HCT116 (cell line): ENCODE measurements around the gene RPL36AL. TPM values are rescaled to one million over a fixed set of nuclear protein-coding genes. Genes with fewer than 3 reads are reported as not detected.

Experiments used
- ATAC-seq: fragments of 200-7000 bp; cut with Tn5 transposase; 2 replicates; pipeline ENCODE4 v1.9.1; 2020; ENCODE audit warnings: mild to moderate bottlenecking, moderate library complexity
- BruUV-seq: library from RNA; stranded (reverse); fragments of 400-500 nt; replicated peaks from 2 replicates; lab custom pipeline; 2021; lab: Mats Ljungman, UMichigan
- CTCF ChIA-PET: fragments of 300-600 bp; sonication (Branson Sonifier 250); formaldehyde crosslinking; loops from one replicate; lab custom pipeline; 2021; ENCODE audit warnings: antibody characterized with exemption; lab: Charles Lee
- POLR2A ChIA-PET: fragments of 300-600, 350-600 bp; sonication (Branson Sonifier 250); formaldehyde crosslinking; loops from one replicate; lab custom pipeline; 2021; ENCODE audit warnings: antibody characterized with exemption; lab: Charles Lee
- RAD21 ChIA-PET, 2 experiments: fragments of 300-600 bp; sonication (Branson Sonifier 250); formaldehyde crosslinking; loops; one replicate each; lab custom pipeline; 2023; ENCODE audit warnings: low total read pairs in 2 of 2; ENCODE audit not compliant: uncharacterized antibody in 2 of 2, unreplicated experiment in 2 of 2, low non-redundant PET in 1 of 2; lab: Charles Lee
- DNase-seq: peaks from one replicate; pipeline ENCODE4 v3.0.0-alpha.2; 2010; ENCODE audit warnings: low read depth, low spot score
- H2AFZ ChIP-seq: fragments of 200-600 bp; shearing (Covaris generic), sonication (generic); 2 replicates; pipeline ENCODE4 v1.6.1; 2017; ENCODE audit warnings: low read depth, mixed run types, mixed read lengths, antibody characterized with exemption, low read length; ENCODE audit not compliant: poor library complexity, severe bottlenecking
- H3K27ac ChIP-seq: 2 replicates; pipeline ENCODE4 v1.5.1; 2012; ENCODE audit warnings: low read depth, low read length
- H3K27me3 ChIP-seq: fragments of 200-600 bp; sonication (generic); 2 replicates; pipeline ENCODE4 v1.6.1; 2016; ENCODE audit warnings: mixed run types, low read length, mixed read lengths; ENCODE audit not compliant: insufficient read depth
- H3K36me3 ChIP-seq, 2 experiments: fragments of 200-500 bp in 1 of 2; fragments of 200-600 bp in 1 of 2; sonication (Bioruptor generic) in 1 of 2; sonication (generic) in 1 of 2; 2 replicates each; pipeline versions ENCODE4 v1.5.1 to v1.6.1; 2014 to 2016; ENCODE audit warnings: low read length in 2 of 2, inconsistent platforms in 1 of 2, mixed read lengths in 1 of 2, mixed run types in 1 of 2; ENCODE audit not compliant: insufficient read depth in 2 of 2, control insufficient read depth in 1 of 2
- H3K4me1 ChIP-seq, 2 experiments: fragments of 200-600 bp in 1 of 2; sonication (generic) in 1 of 2; 2 replicates each; pipeline versions ENCODE4 v1.5.1 to v1.6.1; 2012 to 2017; ENCODE audit warnings: low read length in 2 of 2, inconsistent platforms in 1 of 2, mild to moderate bottlenecking in 1 of 2, mixed read lengths in 1 of 2, mixed run types in 1 of 2, moderate library complexity in 1 of 2; ENCODE audit not compliant: insufficient read depth in 2 of 2, control insufficient read depth in 1 of 2
- H3K4me2 ChIP-seq: fragments of 200-600 bp; sonication (generic); 2 replicates; pipeline ENCODE4 v1.6.1; 2017; ENCODE audit warnings: mixed run types, low read length, mixed read lengths
- H3K4me3 ChIP-seq, 2 experiments: fragments of 200-600 bp in 1 of 2; sonication (generic) in 1 of 2; replicated peaks in 1 of 2; 2 replicates each; pipeline ENCODE4 v1.5.1; 2011 to 2016; ENCODE audit warnings: low read length in 2 of 2, control low read depth in 1 of 2, low read depth in 1 of 2, mild to moderate bottlenecking in 1 of 2, mixed read lengths in 1 of 2, mixed run types in 1 of 2
- H3K79me2 ChIP-seq: fragments of 200-600 bp; sonication (generic); 2 replicates; pipeline ENCODE4 v1.6.1; 2017; ENCODE audit warnings: mild to moderate bottlenecking, mixed run types, low read length, moderate library complexity, mixed read lengths; ENCODE audit not compliant: insufficient read depth
- H3K9ac ChIP-seq: fragments of 200-600 bp; sonication (generic); 2 replicates; pipeline ENCODE4 v1.6.1; 2016; ENCODE audit warnings: low read length, mixed read lengths
- H3K9me2 ChIP-seq: fragments of 200-600 bp; sonication (generic), shearing (Covaris generic); 2 replicates; pipeline ENCODE4 v1.6.1; 2017; ENCODE audit warnings: mixed run types, mild to moderate bottlenecking, moderate library complexity; ENCODE audit not compliant: insufficient read depth
- H3K9me3 ChIP-seq, 2 experiments: fragments of 200-500 bp in 1 of 2; fragments of 200-600 bp in 1 of 2; sonication (Bioruptor generic) in 1 of 2; sonication (generic) in 1 of 2; 2 replicates each; pipeline ENCODE4 v1.6.1; 2014 to 2017; ENCODE audit warnings: low read length in 2 of 2, mixed read lengths in 2 of 2, inconsistent platforms in 1 of 2, low read depth in 1 of 2, mild to moderate bottlenecking in 1 of 2, mixed run types in 1 of 2, moderate library complexity in 1 of 2; ENCODE audit not compliant: control insufficient read depth in 1 of 2, insufficient read depth in 1 of 2
- H4K20me1 ChIP-seq: fragments of 200-600 bp; sonication (generic), shearing (Covaris generic); 2 replicates; pipeline ENCODE4 v1.6.1; 2017; ENCODE audit warnings: mixed run types, mild to moderate bottlenecking, moderate library complexity; ENCODE audit not compliant: insufficient read depth
- ATF3 ChIP-seq: IDR thresholded peaks from 2 replicates; pipeline ENCODE4 v1.6.1; 2012
- CBX3 ChIP-seq: IDR thresholded peaks from 2 replicates; pipeline ENCODE4 v1.6.1; 2012; ENCODE audit warnings: low read depth
- CEBPB ChIP-seq: IDR thresholded peaks from 2 replicates; pipeline ENCODE4 v1.6.1; 2012; ENCODE audit warnings: low read depth
- CTCF ChIP-seq, 3 experiments: fragments of 200-600 bp in 1 of 3; sonication (generic) in 1 of 3; IDR thresholded peaks in 2 of 3; conservative IDR thresholded peaks in 1 of 3; 2 replicates each; pipeline ENCODE4 v1.5.1; 2012 to 2017; ENCODE audit warnings: low read depth in 2 of 3, low read length in 2 of 3, antibody characterized with exemption in 1 of 3, borderline replicate concordance in 1 of 3, control low read depth in 1 of 3, mild to moderate bottlenecking in 1 of 3, mixed read lengths in 1 of 3, mixed run types in 1 of 3, moderate library complexity in 1 of 3; ENCODE audit not compliant: insufficient read depth in 1 of 3
- ELF1 ChIP-seq: IDR thresholded peaks from 2 replicates; pipeline ENCODE4 v1.6.1; 2012; ENCODE audit warnings: low read depth, borderline replicate concordance
- EZH2 ChIP-seq: fragments of 200-600 bp; sonication (generic); IDR thresholded peaks from 2 replicates; pipeline ENCODE4 v1.6.1; 2017; ENCODE audit warnings: antibody characterized with exemption, mixed run types
- EZH2phosphoT487 ChIP-seq: fragments of 200-600 bp; IDR thresholded peaks from 2 replicates; pipeline ENCODE4 v1.6.1; 2018; ENCODE audit warnings: antibody characterized with exemption, borderline replicate concordance
- JUND ChIP-seq: IDR thresholded peaks from 2 replicates; pipeline ENCODE4 v1.6.1; 2012
- MAX ChIP-seq: IDR thresholded peaks from 2 replicates; pipeline ENCODE4 v1.6.1; 2012
- POLR2A ChIP-seq: IDR thresholded peaks from 2 replicates; pipeline ENCODE4 v1.7.0; 2011; ENCODE audit warnings: borderline replicate concordance; ENCODE audit not compliant: insufficient read depth, insufficient read length; ENCODE audit errors: extremely low read depth
- POLR2AphosphoS5 ChIP-seq: IDR thresholded peaks from 2 replicates; pipeline ENCODE4 v1.6.1; 2011; ENCODE audit warnings: mild to moderate bottlenecking, low read depth, low read length, moderate library complexity
- REST ChIP-seq: IDR thresholded peaks from 2 replicates; pipeline ENCODE4 v1.6.1; 2012; ENCODE audit warnings: low read depth
- SRF ChIP-seq: IDR thresholded peaks from 2 replicates; pipeline ENCODE4 v1.6.1; 2012; ENCODE audit warnings: low read depth
- TCF7L2 ChIP-seq: IDR thresholded peaks from 2 replicates; pipeline ENCODE4 v1.7.0; 2011; ENCODE audit warnings: borderline replicate concordance, inconsistent platforms; ENCODE audit not compliant: insufficient read depth, insufficient read length; ENCODE audit errors: extremely low read depth
- ZBTB33 ChIP-seq: IDR thresholded peaks from 2 replicates; pipeline ENCODE4 v1.6.1; 2011; ENCODE audit warnings: mild to moderate bottlenecking, low read length, moderate library complexity; ENCODE audit not compliant: insufficient replicate concordance; ENCODE audit errors: extremely low read depth
- ZFX ChIP-seq: fragments of 450-650 bp; IDR thresholded peaks from 2 replicates; pipeline ENCODE4 v1.6.1; 2017
- intact Hi-C: fragments of 100-400 bp; cut with micrococcal nuclease; formaldehyde crosslinking; loops from 2 replicates; pipeline ENCODE4 v1.10.0; 2022
- total RNA-seq: library from RNA; stranded (reverse); gene quantifications from one replicate; pipeline ENCODE4 v1.2.1, GENCODE V29; 2021; ENCODE audit not compliant: unreplicated experiment

RPL36AL gene
- total RNA-seq, 1 experiment from 2014 or later, result 212 TPM

GRCh38 chr14:49579841-49580240, 40.6 kb downstream of the RPL36AL start:
- no peak overlapping the region; the same call in 1 of the 2 replicates for H3K27ac ChIP-seq
- BruUV-seq, result no TSS peak
- peaks cover 73% of the 10 kb centered on the region for H3K79me2 ChIP-seq
- H3K36me3 ChIP-seq, result peaks cover 28 to 47% of the 10 kb centered on the region in 2 experiments; a peak in 3 of 4 replicates
- H4K20me1 ChIP-seq, result peaks cover 29% of the 10 kb centered on the region; the same call in 1 of the 2 replicates
- ATAC-seq (no peak), DNase-seq (no peak)
- H3K4me3 ChIP-seq, result no peak overlapping the region
- H3K9ac ChIP-seq, result no peak overlapping the region
- intact Hi-C loops, result no loop called here
- RAD21 ChIA-PET, result no interaction called here
- H3K27me3 ChIP-seq, result no peaks in the 10 kb centered on the region
- CTCF ChIA-PET, result no interaction called here
- no peaks in the 10 kb centered on the region for H3K9me2 ChIP-seq
- no peaks in the 10 kb centered on the region for H3K9me3 ChIP-seq
- peaks cover 8 to 45% of the 10 kb centered on the region in 2 experiments for H3K4me1 ChIP-seq
- no peak overlapping the region for H2AFZ ChIP-seq
- H3K4me2 ChIP-seq, result no peak overlapping the region
- TF ChIP-seq EZH2 (no peak), JUND (no peak), TCF7L2 (no peak), EZH2phosphoT487 (no peak), POLR2A (no peak), CTCF (IDR thresholded peaks at IDR 0.05 in 2 of 3, conservative IDR thresholded peaks at IDR 0.05 in 1 of 3; ENCODE audit: borderline replicate concordance in 1 of 3, insufficient read depth in 1 of 3, low read depth in 2 of 3, low read length in 2 of 3) (no peak), CBX3 (no peak), ZBTB33 (no peak), POLR2AphosphoS5 (no peak), MAX (no peak), SRF (no peak), ZFX (no peak), CEBPB (no peak), REST (no peak), ATF3 (no peak), ELF1 (no peak)
- POLR2A ChIA-PET, result no interaction called here
